Fibroblast of lung (primary cell): ENCODE data around the gene PTPRCAP. TPM values are rescaled to one million over a fixed set of nuclear protein-coding genes. Genes with fewer than 3 reads are reported as not detected.

Experiments used
- DNase-seq, 2 donors: peaks; one replicate each; pipeline versions ENCODE4 v3.0.0 to v3.0.0-alpha.2; 2010; ENCODE audit warnings: low read depth in 2 of 2
- H2AFZ ChIP-seq: 2 replicates; pipeline ENCODE4 v1.5.1; 2012; ENCODE audit warnings: low read length, control low read depth, inconsistent platforms
- H3K27ac ChIP-seq: 2 replicates; pipeline ENCODE4 v1.5.1; 2011; ENCODE audit warnings: low read length, control low read depth; ENCODE audit not compliant: insufficient read depth
- H3K27me3 ChIP-seq: 2 replicates; pipeline ENCODE4 v1.5.1; 2011; ENCODE audit warnings: mild to moderate bottlenecking, low read length; ENCODE audit not compliant: control insufficient read depth, insufficient read depth
- H3K36me3 ChIP-seq: 2 replicates; pipeline ENCODE4 v1.5.1; 2011; ENCODE audit warnings: low read length; ENCODE audit not compliant: control insufficient read depth, insufficient read depth
- H3K4me1 ChIP-seq: 2 replicates; pipeline ENCODE4 v1.5.1; 2011; ENCODE audit warnings: low read length; ENCODE audit not compliant: control insufficient read depth, insufficient read depth; ENCODE audit errors: extremely low read depth
- H3K4me2 ChIP-seq: 2 replicates; pipeline ENCODE4 v1.5.1; 2011; ENCODE audit warnings: low read length, control low read depth; ENCODE audit not compliant: insufficient read depth; ENCODE audit errors: extremely low read depth
- H3K4me3 ChIP-seq, 4 experiments: fragments of 200-600 bp in 1 of 4; sonication (generic) in 1 of 4; replicated peaks in 1 of 4; 2 replicates each; pipeline ENCODE4 v1.5.1; 2011 to 2016; ENCODE audit warnings: low read length in 4 of 4, low read depth in 3 of 4, mild to moderate bottlenecking in 3 of 4, control low read depth in 2 of 4, inconsistent platforms in 1 of 4, mixed read lengths in 1 of 4; ENCODE audit not compliant: insufficient read depth in 1 of 4; ENCODE audit errors: control extremely low read depth in 1 of 4
- H3K79me2 ChIP-seq: 2 replicates; pipeline ENCODE4 v1.5.1; 2012; ENCODE audit warnings: mild to moderate bottlenecking, low read length, inconsistent platforms; ENCODE audit not compliant: control insufficient read depth, insufficient read depth
- H3K9ac ChIP-seq: 2 replicates; pipeline ENCODE4 v1.5.1; 2011; ENCODE audit warnings: mild to moderate bottlenecking, low read length, control low read depth; ENCODE audit not compliant: insufficient read depth
- H3K9me3 ChIP-seq: 2 replicates; pipeline ENCODE4 v1.5.1; 2012; ENCODE audit warnings: low read depth, low read length; ENCODE audit not compliant: control insufficient read depth, insufficient read depth
- H4K20me1 ChIP-seq: 2 replicates; pipeline ENCODE4 v1.5.1; 2011; ENCODE audit warnings: low read length; ENCODE audit not compliant: control insufficient read depth, insufficient read depth; ENCODE audit errors: extremely low read depth
- EZH2 ChIP-seq: IDR thresholded peaks from 2 replicates; pipeline ENCODE4 v1.5.1; 2012; ENCODE audit warnings: low read length, control low read depth, mild to moderate bottlenecking; ENCODE audit errors: missing control alignments
- polyA plus RNA-seq, 2 donors: library from polyadenylated mRNA; depleted of rRNA in 1 of 2; stranded (reverse) in 1 of 2; unstranded in 1 of 2; fragments of >200 nt; gene quantifications; 2 replicates each; pipeline ENCODE4 v1.2.1, GENCODE V29; 2011 to 2012; ENCODE audit warnings: missing spikeins in 1 of 2
- total RNA-seq: library from RNA; depleted of rRNA; stranded (reverse); fragments of >200 nt; gene quantifications from 2 replicates; pipeline ENCODE4 v1.2.1, GENCODE V29; 2014
- TF ChIP-seq, protein P1 (sequence below), 2 donors: IDR thresholded peaks in 1 of 2; conservative IDR thresholded peaks in 1 of 2; 1 replicate in 1 of 2; 2 replicates in 1 of 2; pipeline ENCODE4 v1.5.1; 2011 to 2012; ENCODE audit warnings: low read length in 2 of 2, control low read depth in 1 of 2, inconsistent platforms in 1 of 2, low read depth in 1 of 2, mild to moderate bottlenecking in 1 of 2

The PTPRCAP gene
- total and polyA plus RNA-seq, 2 donors (not counting 1 experiment from before 2014, with no cell fraction given) = 0.17 TPM; not detected in 1

GRCh38 chr11:67416416-67417335 is 20.8 kb downstream of the PTPRCAP start:
- TF ChIP-seq EZH2 = no peak
- TF ChIP-seq, protein P1, sequence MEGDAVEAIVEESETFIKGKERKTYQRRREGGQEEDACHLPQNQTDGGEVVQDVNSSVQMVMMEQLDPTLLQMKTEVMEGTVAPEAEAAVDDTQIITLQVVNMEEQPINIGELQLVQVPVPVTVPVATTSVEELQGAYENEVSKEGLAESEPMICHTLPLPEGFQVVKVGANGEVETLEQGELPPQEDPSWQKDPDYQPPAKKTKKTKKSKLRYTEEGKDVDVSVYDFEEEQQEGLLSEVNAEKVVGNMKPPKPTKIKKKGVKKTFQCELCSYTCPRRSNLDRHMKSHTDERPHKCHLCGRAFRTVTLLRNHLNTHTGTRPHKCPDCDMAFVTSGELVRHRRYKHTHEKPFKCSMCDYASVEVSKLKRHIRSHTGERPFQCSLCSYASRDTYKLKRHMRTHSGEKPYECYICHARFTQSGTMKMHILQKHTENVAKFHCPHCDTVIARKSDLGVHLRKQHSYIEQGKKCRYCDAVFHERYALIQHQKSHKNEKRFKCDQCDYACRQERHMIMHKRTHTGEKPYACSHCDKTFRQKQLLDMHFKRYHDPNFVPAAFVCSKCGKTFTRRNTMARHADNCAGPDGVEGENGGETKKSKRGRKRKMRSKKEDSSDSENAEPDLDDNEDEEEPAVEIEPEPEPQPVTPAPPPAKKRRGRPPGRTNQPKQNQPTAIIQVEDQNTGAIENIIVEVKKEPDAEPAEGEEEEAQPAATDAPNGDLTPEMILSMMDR (conservative IDR thresholded peaks at IDR 0.05 in 1 of 2, IDR thresholded peaks at IDR 0.05 in 1 of 2; ENCODE audit: low read depth in 1 of 2, low read length in 2 of 2) = no peak
- Histone ChIP-seq H2AFZ (no peak overlapping the region), H3K27ac (no peak overlapping the region), H3K9me3 (no peaks in the 10 kb centered on the region), H3K27me3 (peaks cover 16% of the 10 kb centered on the region), H3K4me3 (no peak overlapping the region), H3K4me1 (peaks cover 5% of the 10 kb centered on the region), H3K79me2 (no peaks in the 10 kb centered on the region), H3K36me3 (no peaks in the 10 kb centered on the region), H3K9ac (no peak overlapping the region), H4K20me1 (no peaks in the 10 kb centered on the region), H3K4me2 (no peak overlapping the region)
- peak in 1 of 2 donors; percentile 18 for DNase-seq

- Histone ChIP-seq H2AFZ (no peak within 1 kb of the TSS), H3K27ac (no peak within 1 kb of the TSS), H3K36me3 (no peaks in the 10 kb centered on the region), H3K4me1 (peaks cover 5% of the 10 kb centered on the region), H3K9me3 (no peaks in the 10 kb centered on the region), H3K4me3 (no peak within 1 kb of the TSS), H3K4me2 (no peak within 1 kb of the TSS), H4K20me1 (no peaks in the 10 kb centered on the region), H3K27me3 (peaks cover 22% of the 10 kb centered on the region), H3K79me2 (no peaks in the 10 kb centered on the region), H3K9ac (no peak within 1 kb of the TSS)
- TF ChIP-seq, protein P1 (conservative IDR thresholded peaks at IDR 0.05 in 1 of 2, IDR thresholded peaks at IDR 0.05 in 1 of 2; ENCODE audit: low read depth in 1 of 2, low read length in 2 of 2) = no peak
- peak; percentile 75 for TF ChIP-seq EZH2
- no peak for DNase-seq
Measured at GRCh38 chr11:67415501-67416304, 21.8 kb downstream of the PTPRCAP start, which contains the start of gene CARNS1. TSS of gene CARNS1 (plus strand) at chr11:67415678. CDS start at chr11:67416200, 522 bp downstream.

GRCh38 chr11:67413266-67413849 is 24.1 kb downstream of the PTPRCAP start:
- H3K4me3 ChIP-seq = no peak overlapping the region
- no peaks in the 10 kb centered on the region for H4K20me1 ChIP-seq
- H3K4me1 ChIP-seq = no peaks in the 10 kb centered on the region
- H3K27me3 ChIP-seq = peaks cover 33% of the 10 kb centered on the region
- no peak overlapping the region for H3K4me2 ChIP-seq
- no peak overlapping the region for H2AFZ ChIP-seq
- H3K9ac ChIP-seq = no peak overlapping the region
- TF ChIP-seq, protein P1 (conservative IDR thresholded peaks at IDR 0.05 in 1 of 2, IDR thresholded peaks at IDR 0.05 in 1 of 2; ENCODE audit: low read depth in 1 of 2, low read length in 2 of 2) = no peak
- H3K79me2 ChIP-seq = no peaks in the 10 kb centered on the region
- no peaks in the 10 kb centered on the region for H3K9me3 ChIP-seq
- no peak for DNase-seq
- no peaks in the 10 kb centered on the region for H3K36me3 ChIP-seq
- H3K27ac ChIP-seq = no peak overlapping the region
